SK-N-MC (cell line): Measurements from ENCODE around the gene BIRC6.

Experiments used
- EZH2 ChIP-seq: fragments of 200-600 bp; sonication (generic); IDR thresholded peaks from one replicate; pipeline ENCODE4 v1.6.1; 2017; ENCODE audit warnings: antibody characterized with exemption
- FOXP2 ChIP-seq: optimal IDR thresholded peaks from 2 replicates; pipeline ENCODE3; 2011; ENCODE audit warnings: mild to moderate bottlenecking, moderate library complexity; ENCODE audit not compliant: insufficient read depth; ENCODE audit errors: extremely low read length, control extremely low read depth
- POLR2AphosphoS5 ChIP-seq: IDR thresholded peaks from 2 replicates; pipeline ENCODE4 v1.6.1; 2012; ENCODE audit warnings: mild to moderate bottlenecking, low read depth, low read length, borderline replicate concordance

DNA sequence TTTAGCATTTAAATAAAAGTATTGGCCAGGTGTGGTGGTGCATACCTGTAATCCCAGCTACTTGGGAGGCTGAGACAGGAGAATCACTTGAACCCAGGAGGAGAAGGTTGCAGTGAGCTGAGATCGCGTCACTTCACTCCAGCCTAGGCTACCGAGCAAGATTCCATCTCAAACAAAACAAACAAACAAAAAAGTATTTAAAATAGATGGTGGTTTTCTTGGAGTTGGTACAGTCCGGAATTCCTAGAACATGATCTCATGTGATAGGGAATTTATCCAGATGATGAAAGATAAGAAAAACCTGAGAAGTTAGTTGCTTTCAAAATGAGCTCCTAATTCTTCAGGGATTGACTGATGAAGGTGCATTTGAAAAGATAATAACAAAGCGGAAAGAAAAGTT lies 62.0 kb downstream of the BIRC6 start:
- no peak for TF ChIP-seq EZH2
- no peak for TF ChIP-seq FOXP2
- TF ChIP-seq POLR2AphosphoS5, result no peak
